GM19467 (cell line): ENCODE data around the gene RAD51B.
"Not testable (repeated sequence)": the region's sequence is repeated elsewhere in the genome, so short reads cannot be mapped to it uniquely, and the experiment has no call there.

ENCODE experiments used
- ATAC-seq: cut with Tn5 transposase; IDR thresholded peaks from one replicate; pipeline ENCODE4 v1.9.1; 2021; ENCODE audit warnings: mild to moderate bottlenecking, moderate library complexity; ENCODE audit not compliant: unreplicated experiment

The RAD51B gene

DNA sequence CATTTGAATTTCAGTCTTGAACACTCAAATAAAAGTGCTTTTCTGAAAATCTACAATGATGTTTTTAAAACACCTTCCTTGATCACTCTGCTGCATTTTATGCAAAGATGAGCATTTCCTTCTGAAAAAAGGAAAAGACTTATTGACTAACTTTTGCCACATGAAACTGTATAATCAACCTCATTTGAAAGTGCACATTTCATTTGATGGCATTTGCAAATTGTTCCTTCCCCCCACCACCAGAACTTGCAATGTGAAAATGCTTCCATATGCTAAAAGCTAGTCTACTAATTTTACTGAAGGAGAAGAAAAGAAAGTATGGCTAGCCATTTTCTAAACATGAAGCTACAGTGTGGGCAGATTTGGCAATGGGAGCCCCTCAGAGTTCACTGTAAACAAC, 159.2 kb downstream of the RAD51B start:
- no peak for ATAC-seq

DNA sequence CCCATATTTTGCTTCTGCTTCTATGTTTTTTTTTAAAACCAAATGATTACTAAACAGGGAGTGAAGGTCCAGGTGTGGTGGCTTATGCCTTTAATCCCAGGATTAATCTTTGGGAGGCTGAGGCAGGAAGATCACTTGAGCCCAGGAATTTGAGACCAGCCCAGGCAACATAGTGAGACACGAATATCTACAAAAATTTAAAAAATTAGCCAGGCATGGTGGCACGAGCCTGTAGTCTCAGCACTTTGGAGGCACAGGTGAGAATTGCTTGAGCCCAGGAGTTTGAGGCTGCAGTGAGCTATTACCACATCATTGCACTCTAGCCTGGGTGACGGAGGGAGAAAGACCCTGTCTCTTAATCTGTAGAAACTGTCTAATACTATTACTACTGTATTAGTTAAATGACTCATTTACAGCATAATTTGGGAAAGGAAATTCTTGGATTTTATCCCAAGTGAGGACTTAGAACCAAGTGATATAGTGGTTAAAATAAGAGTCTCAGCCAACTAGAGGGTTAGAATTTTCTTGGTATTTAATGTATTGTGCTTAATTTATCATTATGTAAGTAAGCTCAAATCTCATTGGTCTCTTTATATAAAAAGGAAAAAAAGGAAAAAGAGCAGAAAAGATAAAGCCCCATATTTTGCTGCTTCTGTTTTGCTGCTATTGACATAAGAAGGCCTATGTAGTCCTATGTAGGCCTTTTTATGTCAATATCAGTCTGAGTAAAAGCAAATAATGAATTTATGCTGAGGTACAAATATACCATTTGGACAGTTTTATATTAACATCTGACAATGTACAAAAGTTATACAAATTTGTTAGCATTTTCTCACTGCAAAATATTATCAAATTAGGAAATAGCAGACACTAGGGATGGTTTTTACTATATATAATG, 163.4 kb downstream of the RAD51B start:
- ATAC-seq, result no peak

DNA sequence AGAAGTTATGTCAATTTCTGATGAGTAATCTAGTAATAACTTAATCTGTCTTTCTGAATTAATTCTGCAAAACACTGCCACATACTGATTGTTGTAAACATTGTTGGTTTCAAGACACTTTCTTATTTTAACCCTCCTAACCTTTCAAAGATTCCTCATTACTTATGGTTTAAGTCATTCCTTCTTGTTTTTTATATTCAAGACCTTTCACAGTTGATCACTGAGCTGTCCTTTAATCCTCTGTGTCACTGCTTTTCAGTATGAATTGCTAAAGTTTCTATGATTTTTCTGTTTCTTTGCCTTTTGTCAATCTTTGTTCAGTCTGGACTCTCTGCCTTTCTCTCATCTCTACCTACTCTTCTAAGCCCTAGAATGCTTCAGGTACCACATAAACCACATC, 164.7 kb downstream of the RAD51B start:
- no peak for ATAC-seq

DNA sequence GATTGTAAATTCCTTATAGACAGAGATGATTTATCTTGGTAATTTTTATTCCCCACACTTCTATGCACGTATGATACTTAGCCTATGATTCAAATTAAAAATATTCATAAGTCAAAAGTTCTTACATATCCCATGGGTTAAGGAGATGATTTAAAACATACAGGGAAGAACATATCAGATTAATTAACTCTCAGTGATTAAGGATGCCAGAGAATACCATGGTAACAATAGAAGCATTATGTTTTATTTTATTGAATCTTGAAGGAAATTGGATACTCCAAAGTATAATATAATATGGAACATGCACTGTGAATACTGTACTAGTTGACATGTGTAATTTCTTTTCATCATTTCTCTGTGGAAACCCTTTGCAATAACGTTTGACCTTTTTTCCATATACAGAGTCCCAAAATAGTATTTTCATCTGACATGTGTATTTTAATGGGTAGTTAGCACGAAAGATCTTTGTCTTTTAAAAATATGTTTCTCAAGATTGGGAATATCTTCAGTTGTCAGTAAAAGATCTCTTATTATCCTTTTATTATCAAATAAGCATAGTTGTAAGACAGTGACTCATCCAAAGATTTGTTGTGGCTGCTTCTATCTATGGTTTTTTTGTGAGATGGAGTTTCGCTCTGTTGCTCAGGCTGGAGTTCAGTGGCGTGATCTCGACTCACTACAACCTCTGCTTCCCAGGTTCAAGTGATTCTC, 166.7 kb downstream of the RAD51B start:
- no peak for ATAC-seq

DNA sequence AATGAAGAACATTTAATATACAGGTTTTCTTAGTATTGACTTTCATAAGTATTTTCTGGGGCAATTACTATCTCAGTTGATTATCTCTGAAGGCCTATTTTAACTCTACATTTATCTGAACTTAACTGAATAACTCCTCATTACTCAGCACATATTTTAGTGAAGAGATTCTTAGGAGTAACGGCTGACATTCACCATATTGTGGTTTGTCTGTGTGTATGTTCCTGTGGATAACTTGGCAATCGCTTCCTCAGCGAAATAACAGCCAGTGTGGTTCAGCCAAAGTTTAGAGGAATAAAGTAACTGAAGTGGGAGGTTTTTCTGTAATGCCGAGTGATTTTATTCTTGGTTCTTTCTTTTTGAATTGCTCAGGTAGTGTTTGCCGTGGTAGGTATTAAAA, 168.0 kb downstream of the RAD51B start:
- no peak for ATAC-seq

DNA sequence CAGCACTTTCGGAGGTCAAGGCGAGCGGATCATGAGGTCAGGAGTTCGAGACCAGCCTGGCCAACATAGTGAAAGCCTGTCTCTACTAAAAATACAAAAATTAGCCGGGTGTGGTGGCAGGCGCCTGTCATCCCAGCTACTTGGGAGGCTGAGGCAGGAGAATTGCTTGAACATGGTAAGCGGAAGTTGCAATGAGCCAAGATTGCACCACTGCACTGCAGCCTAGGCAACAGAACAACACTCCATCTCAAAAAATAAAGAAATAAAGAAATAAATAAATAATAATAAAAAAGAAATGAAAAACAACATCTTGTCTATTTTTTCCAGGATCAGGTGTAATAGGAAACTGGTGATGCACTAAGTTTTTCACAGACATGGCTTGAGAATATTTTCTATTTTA, 168.6 kb downstream of the RAD51B start:
- ATAC-seq, result not testable (repeated sequence)

DNA sequence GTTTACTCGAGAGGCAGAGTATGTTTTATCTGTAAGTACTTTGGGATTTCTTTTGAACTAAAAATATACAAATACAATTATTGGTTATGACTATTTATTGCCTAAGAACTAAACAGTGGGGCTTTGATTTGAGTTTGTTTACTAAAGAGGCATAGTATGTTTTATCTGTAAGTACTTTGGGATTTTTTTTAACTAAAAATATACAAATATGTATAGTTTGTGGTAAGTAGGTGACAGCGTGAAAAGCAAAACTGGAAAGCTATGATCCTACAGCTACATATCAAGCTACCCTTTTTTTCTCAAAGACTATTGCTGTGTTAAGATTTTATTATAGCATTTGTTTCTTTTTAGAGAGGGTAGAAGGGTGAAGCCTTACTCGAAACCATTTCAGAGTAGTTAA, 171.0 kb downstream of the RAD51B start:
- no peak for ATAC-seq

DNA sequence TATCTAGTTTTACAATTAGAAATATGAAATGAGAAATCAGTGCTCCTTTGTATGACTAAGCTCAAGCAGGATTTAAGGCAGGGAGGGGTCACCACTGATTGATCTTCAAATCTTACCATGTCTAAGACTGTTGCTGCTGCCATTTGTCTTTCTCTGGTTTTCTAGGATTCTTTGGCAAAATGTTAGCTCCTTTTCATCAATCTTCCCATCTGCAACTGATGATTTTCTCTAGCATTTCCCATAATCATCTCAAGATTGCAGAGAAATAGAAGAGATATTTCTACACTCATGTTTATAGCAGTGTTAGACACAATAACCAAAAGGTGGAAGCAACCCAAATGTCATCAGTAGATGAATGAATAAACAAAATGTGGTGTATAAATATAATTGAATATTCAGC, 175.0 kb downstream of the RAD51B start:
- no peak for ATAC-seq

DNA sequence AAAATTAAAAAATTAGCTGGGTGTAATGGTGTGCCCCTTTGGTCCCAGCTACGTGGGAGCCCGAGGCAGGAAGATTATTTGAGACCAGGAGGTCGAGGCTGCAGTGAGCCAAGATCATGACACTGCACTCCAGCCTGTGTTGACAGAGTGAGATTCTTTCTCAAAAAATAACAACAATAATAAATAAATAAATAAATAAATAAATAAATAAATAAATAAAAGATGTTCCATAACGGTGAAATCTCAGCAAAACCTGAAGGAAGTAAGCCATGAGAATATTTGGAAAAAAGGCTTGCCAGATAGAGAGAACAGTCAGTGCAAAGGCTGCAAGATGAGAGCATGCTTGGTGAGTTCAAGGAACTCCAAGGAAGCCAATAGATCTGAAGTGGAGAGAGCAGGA, 176.7 kb downstream of the RAD51B start:
- ATAC-seq, result no peak

DNA sequence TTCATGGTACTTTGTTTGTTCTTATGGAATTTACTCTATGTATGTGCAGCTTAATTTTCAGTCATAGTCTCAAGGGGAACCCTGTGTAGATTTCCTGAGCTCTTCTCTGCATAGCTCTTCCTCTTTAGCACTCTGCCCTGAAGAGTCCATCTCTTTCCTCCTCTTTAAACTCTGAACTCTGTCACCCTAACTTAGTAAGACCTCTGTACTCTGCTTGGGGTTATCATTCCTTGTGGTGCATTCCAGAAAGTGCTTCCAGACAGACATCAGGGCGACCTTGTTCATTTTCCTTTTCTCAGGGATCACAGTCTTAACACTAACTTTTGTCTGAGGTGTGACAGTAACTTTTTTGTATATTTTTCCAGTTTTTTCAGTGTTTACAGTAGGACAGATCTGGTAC, 179.3 kb downstream of the RAD51B start:
- no peak for ATAC-seq

DNA sequence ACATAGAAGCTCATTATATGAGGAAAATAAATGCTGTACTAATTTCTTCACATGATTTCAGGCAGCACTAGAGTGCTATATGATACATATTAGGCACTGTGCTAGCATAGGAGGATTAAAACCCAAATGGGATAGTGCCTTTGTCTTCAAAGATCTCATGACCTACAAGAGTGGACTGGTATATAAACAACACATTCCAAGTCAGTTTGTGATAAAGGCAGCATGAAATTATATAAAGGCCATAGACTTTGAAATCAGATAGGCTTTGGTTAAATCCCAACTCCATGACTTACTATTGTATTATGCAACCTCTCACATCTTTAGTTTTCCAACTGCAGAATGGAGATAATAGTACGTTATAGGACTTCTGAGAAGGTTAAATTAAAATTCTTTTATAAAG, 179.7 kb downstream of the RAD51B start:
- no peak for ATAC-seq

DNA sequence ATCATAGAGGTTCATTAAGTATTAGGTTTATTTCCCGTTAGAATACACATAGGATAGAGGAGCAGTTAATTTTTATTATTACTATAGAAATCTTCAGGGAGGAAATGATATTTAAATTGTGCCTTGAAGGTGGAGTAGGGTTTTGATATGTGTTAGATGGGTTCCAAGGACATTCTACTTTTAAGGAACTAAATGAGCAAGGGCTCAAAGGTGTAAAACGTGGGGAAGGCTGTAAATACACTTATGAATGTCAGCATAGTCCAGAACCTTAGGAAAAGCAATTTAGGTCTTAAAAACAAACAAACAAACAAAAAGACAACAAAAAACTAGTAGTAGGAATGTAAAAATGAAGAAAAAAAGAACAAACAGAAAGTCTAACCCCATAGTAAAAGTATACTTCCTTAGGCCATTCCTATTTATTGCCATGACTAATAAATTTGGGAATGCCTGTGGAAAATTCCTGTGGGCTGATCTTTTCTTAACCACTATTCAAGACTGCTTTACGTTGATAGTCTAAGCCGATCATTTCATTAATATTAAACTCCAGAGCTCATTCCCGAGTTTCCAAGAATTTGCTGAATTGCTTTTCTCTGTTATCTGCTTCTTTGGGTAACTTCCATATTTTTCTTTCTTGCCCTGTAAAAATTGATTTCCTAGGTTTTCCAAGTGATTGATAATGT, 180.3 kb downstream of the RAD51B start:
- ATAC-seq, result no peak

DNA sequence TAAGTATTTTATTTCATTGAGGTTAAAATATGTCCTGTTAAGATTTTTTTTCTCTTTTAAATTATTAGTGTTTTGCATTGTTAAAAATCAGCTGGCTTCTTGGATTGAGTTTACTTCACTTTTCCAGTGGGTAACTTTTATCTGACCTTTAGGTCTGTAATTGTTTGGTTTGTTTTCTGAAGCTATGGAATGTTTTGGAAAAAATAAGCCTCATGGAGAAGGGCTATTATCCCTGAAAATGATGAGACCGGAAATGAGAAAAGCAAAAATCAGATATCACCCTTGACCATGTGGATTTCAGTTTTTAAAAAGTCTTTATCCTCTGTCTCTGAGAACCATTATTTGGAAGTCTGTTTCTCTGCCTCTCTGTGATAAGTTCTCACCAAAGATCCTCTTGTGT, 180.9 kb downstream of the RAD51B start:
- ATAC-seq, result no peak

DNA sequence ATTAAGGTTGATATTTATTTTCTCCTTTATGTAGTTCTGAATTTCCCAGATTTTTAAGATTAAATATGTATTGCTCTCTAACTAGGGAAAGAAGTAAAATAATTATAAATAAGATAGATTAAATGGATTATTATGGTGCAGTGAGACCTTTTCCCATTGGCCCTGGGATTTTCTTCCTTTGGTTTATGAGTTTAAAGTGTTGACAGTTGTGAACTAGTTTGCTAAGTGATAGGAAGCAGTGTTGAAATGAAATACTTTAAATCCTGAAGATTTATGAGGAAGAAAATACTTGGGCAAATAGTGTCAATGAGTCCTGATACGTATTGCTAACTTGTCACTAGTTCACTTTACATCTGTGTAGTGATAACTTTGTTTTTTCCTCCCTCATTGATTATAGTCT, 188.9 kb downstream of the RAD51B start:
- no peak for ATAC-seq

DNA sequence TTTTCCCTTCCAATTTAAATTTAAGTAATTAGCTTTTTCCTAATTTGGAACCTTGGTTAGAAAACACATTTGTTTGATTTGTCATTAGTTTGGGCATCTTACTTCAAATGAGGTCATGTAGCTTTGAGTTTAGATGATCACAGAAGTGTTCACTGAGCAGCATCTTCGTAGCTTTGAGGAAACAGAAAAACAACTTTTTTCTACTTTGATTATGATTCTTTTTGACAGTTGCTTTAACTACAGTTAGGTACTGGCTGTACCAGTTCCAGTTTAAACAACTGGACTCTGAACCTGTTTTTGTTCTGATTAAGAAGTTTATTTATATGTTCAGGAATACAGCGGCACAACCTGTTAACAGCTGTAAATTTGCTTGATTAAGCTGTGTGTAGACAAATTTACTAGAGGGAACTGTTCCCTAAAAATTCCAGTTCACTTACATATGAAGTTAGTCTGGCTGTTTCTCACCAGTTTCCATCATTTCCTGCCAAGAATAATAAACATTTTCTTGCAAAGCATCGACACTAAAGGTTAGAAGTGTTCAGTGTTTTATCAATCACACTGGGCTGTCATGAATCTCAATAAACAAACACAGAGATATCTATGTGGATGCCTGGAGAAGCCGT, 191.9 kb downstream of the RAD51B start:
- no peak for ATAC-seq

DNA sequence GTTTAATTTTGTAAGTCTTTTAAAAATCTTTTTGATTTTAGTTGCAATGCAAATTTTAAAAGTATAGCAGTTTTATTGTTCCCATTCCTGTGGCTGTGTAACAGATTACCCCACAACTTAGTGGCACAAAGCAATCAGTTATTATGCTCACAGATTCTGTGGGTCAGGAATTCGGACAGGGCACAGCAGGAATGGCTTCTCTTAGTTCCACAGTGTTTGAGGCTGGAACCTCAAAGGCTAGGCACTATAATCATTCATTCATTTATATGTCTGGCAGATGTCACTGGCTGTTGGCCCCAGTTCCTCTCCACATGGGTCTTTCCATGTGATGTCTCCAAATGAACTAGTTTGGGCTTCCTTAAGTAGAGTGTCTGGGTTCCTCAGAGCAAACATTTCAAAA, 193.3 kb downstream of the RAD51B start:
- no peak for ATAC-seq

DNA sequence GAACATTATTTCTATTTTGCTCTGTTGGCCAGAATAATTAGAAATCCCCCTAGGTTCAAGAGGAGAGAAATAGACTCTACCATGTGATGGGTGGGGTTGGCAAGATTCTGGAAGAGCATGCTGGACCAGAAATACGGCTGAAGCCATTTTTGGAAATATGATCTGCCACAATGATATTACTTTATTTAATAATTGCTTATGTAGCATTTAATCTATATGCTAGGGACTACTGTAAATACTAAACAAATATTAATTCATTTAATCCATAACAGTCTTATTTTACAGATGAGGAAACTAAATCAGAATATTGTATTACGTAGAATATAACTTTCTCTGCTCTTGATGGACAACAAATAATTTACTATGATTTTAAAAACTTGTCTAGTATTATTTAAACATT, 193.7 kb downstream of the RAD51B start:
- no peak for ATAC-seq

DNA sequence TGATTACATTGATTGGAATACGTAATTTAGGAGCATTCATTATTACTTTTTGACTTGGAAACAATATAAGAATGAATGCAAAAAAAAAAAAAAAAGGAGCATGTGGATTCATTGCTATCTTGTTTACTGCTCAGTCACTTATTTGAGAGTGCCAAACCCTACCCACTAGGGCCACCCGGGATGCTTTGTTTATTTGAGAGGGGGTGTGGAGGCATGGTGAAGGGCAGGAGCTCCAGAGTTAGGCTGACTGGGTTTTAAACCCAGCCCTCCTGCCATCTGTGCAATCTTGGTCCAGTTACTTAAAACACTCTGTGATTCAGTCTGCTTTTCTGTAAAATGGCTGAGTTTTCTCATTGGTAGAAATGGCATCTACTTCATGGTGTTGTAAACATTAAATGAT, 195.2 kb downstream of the RAD51B start:
- no peak for ATAC-seq

DNA sequence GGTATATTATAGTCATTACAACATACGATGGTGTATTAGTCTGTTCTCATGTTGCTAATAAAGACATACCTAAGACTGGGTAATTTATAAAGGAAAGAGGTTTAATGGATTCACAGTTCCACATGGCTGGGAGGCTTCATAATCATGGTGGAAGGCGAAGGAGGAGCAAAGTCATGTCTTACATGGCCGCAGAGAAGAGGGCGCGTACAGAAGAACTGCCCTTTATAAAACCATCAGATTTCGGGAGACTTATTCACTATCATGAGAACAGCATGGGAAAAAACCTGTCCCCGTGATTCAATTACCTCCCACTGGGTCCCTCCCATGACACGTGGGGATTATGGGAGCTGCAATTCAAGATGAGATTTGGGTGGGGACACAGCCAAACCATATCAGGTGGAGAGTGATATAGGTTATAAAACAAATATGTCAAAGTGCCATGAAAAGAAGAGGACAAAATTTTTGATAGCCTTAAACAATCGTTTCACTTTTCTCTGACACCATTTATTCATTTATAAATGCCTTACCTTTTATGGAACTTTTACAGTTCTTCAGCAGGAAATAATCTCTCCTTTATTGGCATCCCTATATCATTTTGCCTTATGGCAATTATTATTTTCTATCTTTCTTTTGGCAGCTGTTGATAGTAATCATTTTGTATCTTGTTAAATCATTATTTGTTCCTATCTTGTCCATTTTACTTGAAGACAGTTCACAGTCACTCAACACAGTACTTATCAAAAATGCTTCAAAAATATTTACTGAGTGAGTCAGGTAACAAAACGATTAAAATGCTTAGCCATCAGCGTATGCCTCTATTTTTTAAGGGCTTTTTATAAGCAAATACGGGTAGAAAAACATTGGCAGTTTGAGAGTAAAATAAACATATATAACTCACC, 196.0 kb downstream of the RAD51B start:
- ATAC-seq, result no peak

DNA sequence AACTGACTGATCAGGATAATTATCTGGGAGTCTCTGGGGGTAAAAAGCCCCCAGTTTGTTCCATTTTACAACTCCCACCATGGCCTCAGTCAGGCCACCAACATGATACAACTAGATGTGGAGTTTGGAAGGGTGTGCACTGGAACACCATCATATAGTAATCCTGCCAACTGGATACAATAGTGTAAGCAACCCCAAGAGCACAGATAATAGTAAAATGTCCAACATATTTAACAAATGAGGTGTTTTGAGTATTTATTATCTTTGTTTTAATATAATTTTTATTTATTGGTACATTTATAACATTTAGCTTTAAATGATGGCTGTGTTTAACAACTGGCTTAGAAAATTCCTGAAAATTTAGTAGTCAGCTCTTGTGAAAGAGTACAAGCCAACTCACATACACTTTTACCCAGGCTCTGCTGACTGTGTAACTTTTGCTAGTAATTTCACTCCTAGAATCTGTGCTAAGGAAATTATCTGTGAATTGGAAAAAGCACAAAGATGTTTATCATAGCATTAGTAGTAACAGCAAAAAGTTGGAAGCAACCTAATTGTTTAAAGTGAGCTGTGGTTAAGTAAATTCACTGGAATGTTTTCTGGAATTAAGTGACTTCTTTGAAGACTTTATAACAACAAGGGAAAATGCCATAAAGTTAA, 196.8 kb downstream of the RAD51B start:
- ATAC-seq, result no peak
